Endothelial cell of umbilical vein (primary cell): ENCODE data around the gene SULF2. TPM values are rescaled to one million over a fixed set of nuclear protein-coding genes. Genes with fewer than 3 reads are reported as not detected.

Experiments
- BruUV-seq: library from RNA; stranded (reverse); fragments of 400-500 nt; replicated peaks from 2 replicates; lab custom pipeline; 2021; lab: Mats Ljungman, UMichigan
- CTCF ChIA-PET: fragments of 300-600, 350-600 bp; sonication (Branson Sonifier 250); formaldehyde crosslinking; loops from one replicate; lab custom pipeline; 2021; ENCODE audit warnings: antibody characterized with exemption, inconsistent platforms; lab: Charles Lee
- POLR2A ChIA-PET: fragments of 300-600, 350-600 bp; sonication (Branson Sonifier 250); formaldehyde crosslinking; loops from one replicate; lab custom pipeline; 2021; ENCODE audit warnings: antibody characterized with exemption, inconsistent platforms; lab: Charles Lee
- DNase-seq: peaks from one replicate; pipeline ENCODE4 v3.0.0-alpha.2; 2011; ENCODE audit warnings: low read depth, low spot score
- FAIRE-seq: peaks from 2 replicates; lab custom pipeline; 2011; peaks lifted over from hg19 to GRCh38; lab: Jason Lieb, UNC
- H2AFZ ChIP-seq: 2 replicates; pipeline ENCODE4 v1.6.0; 2012; ENCODE audit warnings: low read depth, low read length, control low read depth, inconsistent platforms
- H3K27ac ChIP-seq: 2 replicates; pipeline ENCODE4 v1.5.1; 2011; ENCODE audit warnings: low read depth, mild to moderate bottlenecking, control low read depth, low read length, moderate library complexity; ENCODE audit not compliant: insufficient read depth
- H3K27me3 ChIP-seq, 2 experiments: 2 replicates each; pipeline versions ENCODE4 v1.6.0 to v1.6.1; 2011; ENCODE audit warnings: low read length in 2 of 2, mixed read lengths in 1 of 2; ENCODE audit not compliant: control insufficient read depth in 2 of 2, insufficient read depth in 2 of 2
- H3K36me3 ChIP-seq, 2 experiments: 2 replicates in 1 of 2; 3 replicates in 1 of 2; pipeline ENCODE4 v1.5.1; 2011; ENCODE audit warnings: low read length in 2 of 2, mild to moderate bottlenecking in 1 of 2, moderate library complexity in 1 of 2; ENCODE audit not compliant: control insufficient read depth in 2 of 2, insufficient read depth in 2 of 2; ENCODE audit errors: extremely low read depth in 1 of 2
- H3K4me1 ChIP-seq: 3 replicates; pipeline ENCODE4 v1.5.1; 2011; ENCODE audit warnings: mild to moderate bottlenecking, low read length; ENCODE audit not compliant: control insufficient read depth, insufficient read depth; ENCODE audit errors: extremely low read depth
- H3K4me2 ChIP-seq: 2 replicates; pipeline ENCODE4 v1.6.1; 2011; ENCODE audit warnings: low read length, control low read depth, mixed read lengths; ENCODE audit not compliant: insufficient read depth
- H3K4me3 ChIP-seq, 3 experiments: fragments of 200-600 bp in 1 of 3; sonication (generic), shearing (Covaris generic) in 1 of 3; replicated peaks in 1 of 3; 2 replicates each; pipeline ENCODE4 v1.5.1; 2011 to 2016; ENCODE audit warnings: control low read depth in 3 of 3, low read length in 3 of 3, mild to moderate bottlenecking in 2 of 3, inconsistent platforms in 1 of 3, low read depth in 1 of 3, moderate library complexity in 1 of 3; ENCODE audit not compliant: insufficient read depth in 1 of 3
- H3K79me2 ChIP-seq: 2 replicates; pipeline ENCODE4 v1.6.0; 2012; ENCODE audit warnings: low read length, inconsistent platforms; ENCODE audit not compliant: control insufficient read depth, insufficient read depth
- H3K9ac ChIP-seq: replicated peaks from 2 replicates; pipeline ENCODE3; 2011; ENCODE audit warnings: low read length, control low read depth; ENCODE audit not compliant: insufficient read depth; ENCODE audit errors: extremely low read depth
- H3K9me1 ChIP-seq: replicated peaks from 3 replicates; pipeline ENCODE4 v1.6.0; 2011; ENCODE audit warnings: mild to moderate bottlenecking, low read length; ENCODE audit not compliant: control insufficient read depth, insufficient read depth; ENCODE audit errors: extremely low read depth
- H3K9me3 ChIP-seq: replicated peaks from 2 replicates; pipeline ENCODE4 v1.5.1; 2012; ENCODE audit warnings: low read length, inconsistent platforms; ENCODE audit not compliant: control insufficient read depth, insufficient read depth
- H4K20me1 ChIP-seq: replicated peaks from 2 replicates; pipeline ENCODE3; 2011; ENCODE audit warnings: mild to moderate bottlenecking, low read length; ENCODE audit not compliant: control insufficient read depth, insufficient read depth; ENCODE audit errors: extremely low read depth
- EZH2 ChIP-seq: IDR thresholded peaks from 2 replicates; pipeline ENCODE4 v1.6.1; 2012; ENCODE audit warnings: borderline replicate concordance, low read depth, mild to moderate bottlenecking, moderate library complexity, low read length, inconsistent platforms; ENCODE audit not compliant: severe bottlenecking
- FOS ChIP-seq: IDR thresholded peaks from 2 replicates; pipeline ENCODE4 v1.6.1; 2011; ENCODE audit warnings: mild to moderate bottlenecking, low read length, moderate library complexity, borderline replicate concordance; ENCODE audit not compliant: insufficient read depth
- GATA2 ChIP-seq: IDR thresholded peaks from 2 replicates; pipeline ENCODE4 v1.7.0; 2011; ENCODE audit warnings: low read depth, mild to moderate bottlenecking, moderate library complexity, mixed read lengths, low read length; ENCODE audit not compliant: insufficient read length, insufficient read depth
- JUN ChIP-seq: IDR thresholded peaks from 2 replicates; pipeline ENCODE4 v1.6.1; 2011; ENCODE audit warnings: borderline replicate concordance, low read depth; ENCODE audit not compliant: insufficient read length, insufficient read depth
- MAX ChIP-seq: IDR thresholded peaks from 2 replicates; pipeline ENCODE4 v1.6.1; 2011; ENCODE audit not compliant: insufficient read depth, insufficient read length
- MYC ChIP-seq: IDR thresholded peaks from one replicate; pipeline ENCODE4 v1.6.1; 2011; ENCODE audit warnings: mild to moderate bottlenecking, low read depth, low read length
- POLR2A ChIP-seq: IDR thresholded peaks from 2 replicates; pipeline ENCODE4 v1.6.1; 2012; ENCODE audit warnings: low read depth, mild to moderate bottlenecking, control low read depth, low read length
- POLR2AphosphoS5 ChIP-seq: IDR thresholded peaks from 2 replicates; pipeline ENCODE4 v1.6.1; 2012; ENCODE audit warnings: low read depth, mild to moderate bottlenecking, control low read depth, low read length, moderate library complexity; ENCODE audit not compliant: insufficient read depth
- dilution Hi-C: fragments of 300-500 bp; cut with MboI; formaldehyde crosslinking; loops from one replicate; pipeline ENCODE4 v1.15.0; 2019; ENCODE audit warnings: low sequenced_read_pairs; ENCODE audit not compliant: extremely low pct_ligation_motif_present
- intact Hi-C: fragments of 100-400 bp; cut with micrococcal nuclease; formaldehyde crosslinking; loops from one replicate; pipeline ENCODE4 v1.10.0; 2022
- polyA plus RNA-seq, 4 experiments: library from polyadenylated mRNA; depleted of rRNA in 3 of 4; stranded (reverse) in 3 of 4; unstranded in 1 of 4; fragments of >200 nt; gene quantifications; 2 replicates each; pipeline versions ENCODE4 v1.2.1 to v1.2.3, GENCODE V29; 2011 to 2012; ENCODE audit warnings: missing spikeins in 1 of 4
- total RNA-seq: library from RNA; stranded (reverse); gene quantifications from 2 replicates; pipeline ENCODE4 v1.2.3, GENCODE V29; 2021
- TF ChIP-seq, protein P1 (sequence below), 2 donors: IDR thresholded peaks; 1 replicate in 1 of 2; 2 replicates in 1 of 2; pipeline ENCODE4 v1.5.1; 2011; ENCODE audit warnings: low read length in 2 of 2, mild to moderate bottlenecking in 2 of 2, moderate library complexity in 2 of 2, control low read depth in 1 of 2, inconsistent platforms in 1 of 2, low read depth in 1 of 2; ENCODE audit not compliant: insufficient read depth in 1 of 2; ENCODE audit errors: extremely low read depth in 1 of 2

Gene SULF2
- total and polyA plus RNA-seq, 2 donors (not counting 3 experiments of a cell fraction or from before 2014, with no cell fraction given): 58.5 to 160 TPM

- Histone ChIP-seq H3K27me3 (no peaks in the 10 kb centered on the region), H3K27ac (no peak overlapping the region), H3K79me2 (no peaks in the 10 kb centered on the region), H3K9me3 (no peaks in the 10 kb centered on the region), H4K20me1 (no peaks in the 10 kb centered on the region), H2AFZ (no peak overlapping the region), H3K9ac (no peak overlapping the region), H3K4me1 (peaks cover 2% of the 10 kb centered on the region), H3K4me2 (no peak overlapping the region), H3K36me3 (peaks cover 9 to 12% of the 10 kb centered on the region in 2 experiments), H3K4me3 (no peak overlapping the region), H3K9me1 (no peaks in the 10 kb centered on the region)
- no TSS peak for BruUV-seq
- DNase-seq (no peak), FAIRE-seq (no peak)
- no peak for TF ChIP-seq JUN
- TF ChIP-seq GATA2: no peak
- no peak for TF ChIP-seq FOS
- TF ChIP-seq POLR2A: no peak
- TF ChIP-seq, protein P1, sequence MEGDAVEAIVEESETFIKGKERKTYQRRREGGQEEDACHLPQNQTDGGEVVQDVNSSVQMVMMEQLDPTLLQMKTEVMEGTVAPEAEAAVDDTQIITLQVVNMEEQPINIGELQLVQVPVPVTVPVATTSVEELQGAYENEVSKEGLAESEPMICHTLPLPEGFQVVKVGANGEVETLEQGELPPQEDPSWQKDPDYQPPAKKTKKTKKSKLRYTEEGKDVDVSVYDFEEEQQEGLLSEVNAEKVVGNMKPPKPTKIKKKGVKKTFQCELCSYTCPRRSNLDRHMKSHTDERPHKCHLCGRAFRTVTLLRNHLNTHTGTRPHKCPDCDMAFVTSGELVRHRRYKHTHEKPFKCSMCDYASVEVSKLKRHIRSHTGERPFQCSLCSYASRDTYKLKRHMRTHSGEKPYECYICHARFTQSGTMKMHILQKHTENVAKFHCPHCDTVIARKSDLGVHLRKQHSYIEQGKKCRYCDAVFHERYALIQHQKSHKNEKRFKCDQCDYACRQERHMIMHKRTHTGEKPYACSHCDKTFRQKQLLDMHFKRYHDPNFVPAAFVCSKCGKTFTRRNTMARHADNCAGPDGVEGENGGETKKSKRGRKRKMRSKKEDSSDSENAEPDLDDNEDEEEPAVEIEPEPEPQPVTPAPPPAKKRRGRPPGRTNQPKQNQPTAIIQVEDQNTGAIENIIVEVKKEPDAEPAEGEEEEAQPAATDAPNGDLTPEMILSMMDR (IDR thresholded peaks at IDR 0.05; ENCODE audit: extremely low read depth in 1 of 2, insufficient read depth in 1 of 2, low read depth in 1 of 2, low read length in 2 of 2): no peak
- TF ChIP-seq MAX: no peak
- no peak for TF ChIP-seq EZH2
- TF ChIP-seq MYC: no peak
- no peak for TF ChIP-seq POLR2AphosphoS5
- intact Hi-C loops (no loop called here), dilution Hi-C loops (no loop called here)
- ChIA-PET POLR2A (no interaction called here), CTCF (interaction anchor here (1.7 kb wide), 1 partner anchor 978 kb away, joined by 7 read pairs; no protein-coding TSS in a partner anchor)
Observed at GRCh38 chr20:47642118-47642517, 143.2 kb downstream of the SULF2 start.
